HG03095 (cell line): ENCODE results near the gene SLC16A3.

Source experiments
- ATAC-seq: cut with Tn5 transposase; IDR thresholded peaks from one replicate; pipeline ENCODE4 v1.9.1; 2021; ENCODE audit warnings: moderate library complexity; ENCODE audit not compliant: unreplicated experiment

SLC16A3 gene

GRCh38 chr17:82235056-82235774, 6.4 kb downstream of the SLC16A3 start:
- no peak for ATAC-seq

- ATAC-seq, result no peak
Measured at GRCh38 chr17:82235775-82236141, 6.9 kb downstream of the SLC16A3 start.

- no peak for ATAC-seq
Measured at GRCh38 chr17:82236142-82236971, 7.5 kb downstream of the SLC16A3 start.

- ATAC-seq, result no peak
Measured at GRCh38 chr17:82237083-82237745, 8.4 kb downstream of the SLC16A3 start.

GRCh38 chr17:82237746-82238471, 9.1 kb downstream of the SLC16A3 start:
- no peak for ATAC-seq

GRCh38 chr17:82238472-82239201, 9.8 kb downstream of the SLC16A3 start:
- no peak for ATAC-seq

- no peak for ATAC-seq
Measured at GRCh38 chr17:82239401-82239925, 10.6 kb downstream of the SLC16A3 start.

- no peak for ATAC-seq
Measured at GRCh38 chr17:82239926-82240505, 11.2 kb downstream of the SLC16A3 start.

- ATAC-seq, result no peak
Measured at GRCh38 chr17:82240506-82241182, 11.8 kb downstream of the SLC16A3 start.

GRCh38 chr17:82241183-82241925, 12.5 kb downstream of the SLC16A3 start:
- ATAC-seq, result no peak

- ATAC-seq, result no peak
Measured at GRCh38 chr17:82241926-82242697, 13.3 kb downstream of the SLC16A3 start.

- ATAC-seq, result no peak
Measured at GRCh38 chr17:82242698-82242976, 13.8 kb downstream of the SLC16A3 start.

GRCh38 chr17:82242977-82243647, 14.3 kb downstream of the SLC16A3 start:
- ATAC-seq, result no peak

- no peak for ATAC-seq
Measured at GRCh38 chr17:82243648-82244412, 15.0 kb downstream of the SLC16A3 start.

- ATAC-seq, result no peak
Measured at GRCh38 chr17:82244413-82245133, 15.7 kb downstream of the SLC16A3 start.
